Measurements from ENCODE around the gene ATXN1.
"Not testable (repeated sequence)": the region's sequence is repeated elsewhere in the genome, so short reads cannot be mapped to it uniquely, and the experiment has no call there.

ATXN1 gene

GRCh38 chr6:16291739-16292138, 469.5 kb downstream of the ATXN1 start:
- DNase-seq = no peak

- no peak for DNase-seq
Observed at GRCh38 chr6:16288163-16288562, 473.1 kb downstream of the ATXN1 start.

GRCh38 chr6:16286151-16286522, 475.1 kb downstream of the ATXN1 start:
- peak; percentile 51 for DNase-seq

GRCh38 chr6:16285467-16286150, 475.7 kb downstream of the ATXN1 start:
- DNase-seq = no peak

- no peak for DNase-seq
Observed at GRCh38 chr6:16284472-16284871, 476.8 kb downstream of the ATXN1 start.

GRCh38 chr6:16282370-16282769, 478.9 kb downstream of the ATXN1 start:
- no peak for DNase-seq

- DNase-seq = no peak
Observed at GRCh38 chr6:16279243-16279642, 482.0 kb downstream of the ATXN1 start.

GRCh38 chr6:16278750-16279149, 482.5 kb downstream of the ATXN1 start:
- no peak for DNase-seq

GRCh38 chr6:16278048-16278724, 483.1 kb downstream of the ATXN1 start:
- no peak for DNase-seq

- DNase-seq = no peak
Observed at GRCh38 chr6:16277101-16277981, 483.9 kb downstream of the ATXN1 start.

- DNase-seq = no peak
Observed at GRCh38 chr6:16274885-16275589, 486.2 kb downstream of the ATXN1 start.

GRCh38 chr6:16274483-16274882, 486.8 kb downstream of the ATXN1 start:
- DNase-seq = no peak

- no peak for DNase-seq
Observed at GRCh38 chr6:16273256-16273655, 488.0 kb downstream of the ATXN1 start.

GRCh38 chr6:16272201-16272600, 489.1 kb downstream of the ATXN1 start:
- DNase-seq = no peak

- no peak for DNase-seq
Observed at GRCh38 chr6:16271428-16271827, 489.8 kb downstream of the ATXN1 start.

GRCh38 chr6:16270178-16270794, 491.0 kb downstream of the ATXN1 start:
- DNase-seq = no peak

- not testable (repeated sequence) for DNase-seq
Observed at GRCh38 chr6:16269442-16270070, 491.7 kb downstream of the ATXN1 start.

- no peak for DNase-seq
Observed at GRCh38 chr6:16267428-16268263, 493.6 kb downstream of the ATXN1 start.

- DNase-seq = no peak
Observed at GRCh38 chr6:16265351-16266341, 495.6 kb downstream of the ATXN1 start.

- DNase-seq = no peak
Observed at GRCh38 chr6:16264785-16265184, 496.5 kb downstream of the ATXN1 start.

Measured in activated CD4-positive, CD25-positive, alpha-beta regulatory T cell treated with anti-CD3 and anti-CD28 coated beads, Interleukin-2, amount 50 U/mL, for 72 hours (primary cell).